ENCODE measurements around the gene FADS6.

- TF ChIP-seq ZFX (IDR thresholded peaks at IDR 0.05; ENCODE audit: borderline replicate concordance) (no peak), CTCF (IDR thresholded peaks at IDR 0.05) (no peak)
Observed at GRCh38 chr17:74873037-74873873, 20.2 kb downstream of the FADS6 start.
